PC-9 (cell line): ENCODE data around the gene KCNK7. TPM values are rescaled to one million over a fixed set of nuclear protein-coding genes. Genes with fewer than 3 reads are reported as not detected.

Experiments used
- BruUV-seq: library from RNA; stranded (reverse); fragments of 400-500 nt; replicated peaks from 2 replicates; lab custom pipeline; 2021; lab: Mats Ljungman, UMichigan
- CTCF ChIA-PET: fragments of 300-600 bp; sonication (Branson Sonifier 250); formaldehyde crosslinking; loops from one replicate; lab custom pipeline; 2022; ENCODE audit warnings: antibody characterized with exemption; lab: Charles Lee
- POLR2A ChIA-PET: fragments of 300-600 bp; sonication (Branson Sonifier 250); formaldehyde crosslinking; loops from one replicate; lab custom pipeline; 2022; ENCODE audit warnings: antibody characterized with exemption; ENCODE audit not compliant: unreplicated experiment; lab: Charles Lee
- DNase-seq, 2 experiments: peaks; one replicate each; pipeline versions ENCODE4 v3.0.0 to v3.0.0-alpha.2; 2015 to 2022; ENCODE audit warnings: mixed read lengths in 1 of 2
- H2AFZ ChIP-seq: fragments of 200-600 bp; sonication (generic); 2 replicates; pipeline ENCODE4 v1.8.1; 2017; ENCODE audit warnings: antibody characterized with exemption
- H3F3A ChIP-seq: fragments of 200-600 bp; sonication (generic); 2 replicates; pipeline ENCODE4 v1.8.1; 2017; ENCODE audit warnings: antibody characterized with exemption, mild to moderate bottlenecking, low read depth; ENCODE audit not compliant: insufficient read depth
- H3K27ac ChIP-seq: fragments of 200-600 bp; sonication (generic); 2 replicates; pipeline ENCODE4 v1.6.1; 2016; ENCODE audit warnings: mixed run types
- H3K27me3 ChIP-seq: fragments of 200-600 bp; sonication (generic); 2 replicates; pipeline ENCODE4 v1.6.1; 2016; ENCODE audit warnings: low read depth, mixed run types; ENCODE audit not compliant: insufficient read depth
- H3K36me3 ChIP-seq: fragments of 200-600 bp; sonication (generic); 2 replicates; pipeline ENCODE4 v1.6.1; 2016; ENCODE audit warnings: low read depth, mixed run types
- H3K4me1 ChIP-seq: fragments of 200-600 bp; sonication (generic); replicated peaks from 2 replicates; pipeline ENCODE4 v1.6.1; 2016; ENCODE audit warnings: mixed run types; ENCODE audit not compliant: insufficient read depth
- H3K4me2 ChIP-seq: fragments of 200-600 bp; sonication (generic); 2 replicates; pipeline ENCODE4 v1.6.1; 2017; ENCODE audit warnings: mixed run types
- H3K4me3 ChIP-seq: fragments of 200-600 bp; sonication (generic); 2 replicates; pipeline ENCODE4 v1.6.1; 2016; ENCODE audit warnings: mixed run types
- H3K79me2 ChIP-seq: fragments of 200-600 bp; sonication (generic); 2 replicates; pipeline ENCODE4 v1.6.1; 2017; ENCODE audit warnings: low read depth, mixed run types
- H3K9me2 ChIP-seq: fragments of 200-600 bp; sonication (generic); 2 replicates; pipeline ENCODE4 v1.8.1; 2017; ENCODE audit warnings: mild to moderate bottlenecking; ENCODE audit not compliant: insufficient read depth
- H3K9me3 ChIP-seq: fragments of 200-600 bp; sonication (generic); 2 replicates; pipeline ENCODE4 v1.8.1; 2016; ENCODE audit warnings: low read depth; ENCODE audit not compliant: insufficient read depth
- H4K20me1 ChIP-seq: fragments of 200-600 bp; sonication (generic); 2 replicates; pipeline ENCODE4 v1.8.1; 2017; ENCODE audit not compliant: insufficient read depth
- CTCF ChIP-seq: fragments of 200-600 bp; sonication (generic); conservative IDR thresholded peaks from 2 replicates; pipeline ENCODE4 v1.6.1; 2017; ENCODE audit warnings: mixed run types, antibody characterized with exemption, mild to moderate bottlenecking, moderate library complexity
- EZH2 ChIP-seq: fragments of 200-600 bp; sonication (generic); IDR thresholded peaks from 2 replicates; pipeline ENCODE4 v1.8.0; 2017; ENCODE audit warnings: antibody characterized with exemption, low read depth
- intact Hi-C: fragments of 100-400 bp; cut with micrococcal nuclease; formaldehyde crosslinking; loops from one replicate; pipeline ENCODE4 v1.10.0; 2022; ENCODE audit not compliant: unreplicated experiment
- total RNA-seq: library from RNA; stranded (reverse); gene quantifications from 2 replicates; pipeline ENCODE4 v1.2.3, GENCODE V29; 2021

KCNK7 gene
- total RNA-seq, 1 experiment from 2014 or later = not detected

GRCh38 chr11:65611028-65611757 lies 15.6 kb upstream of the KCNK7 start:
- POLR2A ChIA-PET = no interaction called here
- Histone ChIP-seq H3K79me2 (peaks cover 46% of the 10 kb centered on the region), H4K20me1 (peaks cover 8% of the 10 kb centered on the region; the same call in 1 of the 2 replicates)

GRCh38 chr11:65610404-65610803 lies 14.8 kb upstream of the KCNK7 start:
- intact Hi-C loops = no loop called here
- Histone ChIP-seq H3K4me3 (no peak overlapping the region), H3K36me3 (no peaks in the 10 kb centered on the region), H3K9me3 (no peaks in the 10 kb centered on the region), H3K27me3 (no peaks in the 10 kb centered on the region), H3K4me2 (no peak overlapping the region), H3F3A (peaks cover 16% of the 10 kb centered on the region), H3K79me2 (peaks cover 44% of the 10 kb centered on the region), H2AFZ (no peak overlapping the region), H4K20me1 (peaks cover 8% of the 10 kb centered on the region; the same call in 1 of the 2 replicates), H3K9me2 (no peaks in the 10 kb centered on the region), H3K4me1 (peaks cover 16% of the 10 kb centered on the region; the same call in 1 of the 2 replicates), H3K27ac (no peak overlapping the region)
- CTCF ChIA-PET = no interaction called here
- TF ChIP-seq CTCF (no peak), EZH2 (no peak)
- POLR2A ChIA-PET = no interaction called here
- no TSS peak for BruUV-seq
- no peak for DNase-seq

More at GRCh38 chr11:65611028-65611757, 15.6 kb upstream of the KCNK7 start:
- no peaks in the 10 kb centered on the region for H3K9me2 ChIP-seq
- H2AFZ ChIP-seq = no peak overlapping the region
- no peaks in the 10 kb centered on the region for H3K36me3 ChIP-seq
- intact Hi-C loops = no loop called here
- TF ChIP-seq EZH2 = no peak
- TF ChIP-seq CTCF = no peak
- H3F3A ChIP-seq = peaks cover 16% of the 10 kb centered on the region
- H3K4me3 ChIP-seq = no peak overlapping the region
- no peak overlapping the region for H3K4me2 ChIP-seq
- H3K27me3 ChIP-seq = no peaks in the 10 kb centered on the region
- no peak for DNase-seq
- H3K27ac ChIP-seq = no peak overlapping the region
- no TSS peak for BruUV-seq
- peaks cover 16% of the 10 kb centered on the region; the same call in 1 of the 2 replicates for H3K4me1 ChIP-seq
- no peaks in the 10 kb centered on the region for H3K9me3 ChIP-seq
- CTCF ChIA-PET = no interaction called here

- Histone ChIP-seq H3K4me2 (no peak overlapping the region), H3K4me3 (no peak overlapping the region), H3K9me3 (no peaks in the 10 kb centered on the region), H3K79me2 (peaks cover 41% of the 10 kb centered on the region), H3K27ac (no peak overlapping the region), H3K36me3 (no peaks in the 10 kb centered on the region), H4K20me1 (peaks cover 8% of the 10 kb centered on the region; the same call in 1 of the 2 replicates), H3K4me1 (peaks cover 16% of the 10 kb centered on the region; the same call in 1 of the 2 replicates), H3F3A (peaks cover 13% of the 10 kb centered on the region), H3K9me2 (no peaks in the 10 kb centered on the region), H2AFZ (no peak overlapping the region), H3K27me3 (no peaks in the 10 kb centered on the region)
- TF ChIP-seq EZH2 (no peak), CTCF (no peak)
- ChIA-PET POLR2A (interaction anchor here (0.5 kb wide), 1 partner anchor 259 kb away, joined by 12 read pairs; no protein-coding TSS in a partner anchor), CTCF (interaction anchor here (0.6 kb wide), 1 partner anchor 82 kb away, joined by 5 read pairs; no protein-coding TSS in a partner anchor)
- DNase-seq = no peak
- no TSS peak for BruUV-seq
- intact Hi-C loops = no loop called here
Measured at GRCh38 chr11:65609665-65610064, 14.1 kb upstream of the KCNK7 start.
